HL-60/S4 treated with retinoic acid at 250 ng/mL for 4 days and 3 days (cell line): ENCODE data around the gene MZT2B.
"Not testable (repeated sequence)": the region's sequence is repeated elsewhere in the genome, so short reads cannot be mapped to it uniquely, and the experiment has no call there.

Experiments
- in situ Hi-C: fragments of 300-500 bp; cut with MboI; formaldehyde crosslinking; loops from 2 replicates; pipeline ENCODE4 v1.7.0; 2022; ENCODE audit warnings: low sequenced_read_pairs

MZT2B gene

GRCh38 chr2:130198343-130198742, 16.3 kb downstream of the MZT2B start, which contains the start of gene TUBA3E:
Gene TUBA3E, minus strand, starts transcription at chr2:130198439. Its CDS starts 79 bp downstream, at chr2:130198360.
- in situ Hi-C loops, result loop anchor here (25.0 kb wide), 1 partner anchor 139 kb away; the partner anchor contains the start of gene IMP4

- in situ Hi-C loops, result not testable (repeated sequence)
Observed at GRCh38 chr2:130202518-130202917, 20.5 kb downstream of the MZT2B start.

GRCh38 chr2:130203150-130203549, 21.1 kb downstream of the MZT2B start:
- in situ Hi-C loops, result not testable (repeated sequence)

GRCh38 chr2:130207051-130207450, 25.0 kb downstream of the MZT2B start:
- in situ Hi-C loops, result not testable (repeated sequence)

GRCh38 chr2:130219147-130219546, 37.1 kb downstream of the MZT2B start:
- in situ Hi-C loops, result not testable (repeated sequence)

GRCh38 chr2:130220505-130220904, 38.4 kb downstream of the MZT2B start:
- in situ Hi-C loops, result not testable (repeated sequence)

GRCh38 chr2:130222523-130222922, 40.5 kb downstream of the MZT2B start:
- in situ Hi-C loops, result not testable (repeated sequence)

GRCh38 chr2:130228005-130228404, 45.9 kb downstream of the MZT2B start:
- in situ Hi-C loops, result not testable (repeated sequence)

GRCh38 chr2:130228467-130229160, 46.6 kb downstream of the MZT2B start:
- in situ Hi-C loops, result not testable (repeated sequence)

GRCh38 chr2:130229161-130229510, 47.1 kb downstream of the MZT2B start:
- in situ Hi-C loops, result not testable (repeated sequence)

GRCh38 chr2:130230376-130230775, 48.3 kb downstream of the MZT2B start:
- in situ Hi-C loops, result not testable (repeated sequence)

GRCh38 chr2:130230907-130231306, 48.8 kb downstream of the MZT2B start:
- in situ Hi-C loops, result not testable (repeated sequence)

- in situ Hi-C loops, result no loop called here
Observed at GRCh38 chr2:130231656-130232055, 49.6 kb downstream of the MZT2B start.

GRCh38 chr2:130233066-130233465, 51.0 kb downstream of the MZT2B start:
- in situ Hi-C loops, result not testable (repeated sequence)

- in situ Hi-C loops, result not testable (repeated sequence)
Observed at GRCh38 chr2:130239581-130239980, 57.5 kb downstream of the MZT2B start.
